CD14-positive monocyte (primary cell): ENCODE data around the gene OLFML2B. TPM values are rescaled to one million over a fixed set of nuclear protein-coding genes. Genes with fewer than 3 reads are reported as not detected.

Source experiments
- DNase-seq, 3 donors: peaks; one replicate each; pipeline ENCODE4 v3.0.0-alpha.2; 2011 to 2022
- H2AFZ ChIP-seq: 2 replicates; pipeline ENCODE4 v1.6.0; 2012; ENCODE audit warnings: mild to moderate bottlenecking, low read depth, low read length, inconsistent platforms; ENCODE audit not compliant: insufficient read depth, poor library complexity, severe bottlenecking
- H3K27ac ChIP-seq, 2 donors: 1 replicate in 1 of 2; 2 replicates in 1 of 2; pipeline ENCODE4 v1.5.1; 2012 to 2013; ENCODE audit warnings: low read length in 2 of 2, control low read depth in 1 of 2, inconsistent platforms in 1 of 2, low read depth in 1 of 2, mild to moderate bottlenecking in 1 of 2
- H3K27me3 ChIP-seq, 2 donors: one replicate each; pipeline versions ENCODE4 v1.6.0 to v1.6.1; 2011 to 2013; ENCODE audit warnings: low read length in 2 of 2; ENCODE audit not compliant: control insufficient read depth in 2 of 2, insufficient read depth in 2 of 2
- H3K36me3 ChIP-seq, 2 donors: replicated peaks in 1 of 2; 1 replicate in 1 of 2; 2 replicates in 1 of 2; pipeline versions ENCODE4 v1.5.1 to v1.6.1; 2012 to 2013; ENCODE audit warnings: low read length in 2 of 2, control low read depth in 1 of 2, inconsistent platforms in 1 of 2, mild to moderate bottlenecking in 1 of 2; ENCODE audit not compliant: insufficient read depth in 2 of 2, control insufficient read depth in 1 of 2
- H3K4me1 ChIP-seq, 2 donors: 1 replicate in 1 of 2; 2 replicates in 1 of 2; pipeline versions ENCODE4 v1.5.1 to v1.6.1; 2012 to 2013; ENCODE audit warnings: low read length in 2 of 2, control low read depth in 1 of 2, inconsistent platforms in 1 of 2, mild to moderate bottlenecking in 1 of 2, moderate library complexity in 1 of 2; ENCODE audit not compliant: insufficient read depth in 2 of 2, control insufficient read depth in 1 of 2
- H3K4me2 ChIP-seq: replicated peaks from 2 replicates; pipeline ENCODE3; 2012; ENCODE audit warnings: low read length, moderate library complexity, mild to moderate bottlenecking; ENCODE audit not compliant: poor library complexity, severe bottlenecking; ENCODE audit errors: extremely low read depth
- H3K4me3 ChIP-seq, 3 experiments: fragments of 200-600 bp in 1 of 3; sonication (generic) in 1 of 3; replicated peaks in 1 of 3; 1 replicate in 2 of 3; 2 replicates in 1 of 3; pipeline ENCODE4 v1.5.1; 2011 to 2013; ENCODE audit warnings: low read length in 3 of 3, mild to moderate bottlenecking in 3 of 3, control low read depth in 2 of 3, low read depth in 2 of 3, inconsistent platforms in 1 of 3, moderate library complexity in 1 of 3
- H3K79me2 ChIP-seq: 2 replicates; pipeline ENCODE4 v1.6.0; 2012; ENCODE audit warnings: mild to moderate bottlenecking, control low read depth, inconsistent platforms, low read length, moderate library complexity; ENCODE audit not compliant: insufficient read depth
- H3K9ac ChIP-seq: 2 replicates; pipeline ENCODE4 v1.6.0; 2017; ENCODE audit warnings: low read length, mild to moderate bottlenecking; ENCODE audit not compliant: insufficient read depth, poor library complexity, severe bottlenecking
- H3K9me3 ChIP-seq, 2 donors: replicated peaks in 1 of 2; 1 replicate in 1 of 2; 2 replicates in 1 of 2; pipeline versions ENCODE4 v1.5.1 to v1.6.1; 2012 to 2013; ENCODE audit warnings: low read length in 2 of 2, control low read depth in 1 of 2; ENCODE audit not compliant: control insufficient read depth in 1 of 2, insufficient read depth in 1 of 2
- H4K20me1 ChIP-seq: 2 replicates; pipeline ENCODE4 v1.6.0; 2012; ENCODE audit warnings: mild to moderate bottlenecking, low read length, control low read depth, moderate library complexity; ENCODE audit not compliant: insufficient read depth
- H3K27ac Mint-ChIP-seq, 7 donors: one replicate each; pipeline ENCODE4 v1.8.0; 2020; ENCODE audit warnings: mild to moderate bottlenecking in 7 of 7, mixed read lengths in 7 of 7, moderate library complexity in 6 of 7, inconsistent platforms in 2 of 7
- H3K27me3 Mint-ChIP-seq, 3 donors: one replicate each; pipeline ENCODE4 v1.8.0; 2021 to 2022; ENCODE audit warnings: low read depth in 3 of 3, mild to moderate bottlenecking in 3 of 3, mixed read lengths in 3 of 3, moderate library complexity in 3 of 3, inconsistent platforms in 1 of 3
- H3K36me3 Mint-ChIP-seq, 2 donors: one replicate each; pipeline ENCODE4 v1.8.0; 2020; ENCODE audit warnings: mixed read lengths in 2 of 2, inconsistent platforms in 1 of 2, mild to moderate bottlenecking in 1 of 2
- H3K4me1 Mint-ChIP-seq: one replicate; pipeline ENCODE4 v1.8.0; 2020; ENCODE audit warnings: mild to moderate bottlenecking, mixed read lengths
- H3K4me3 Mint-ChIP-seq, 2 donors: one replicate each; pipeline ENCODE4 v1.8.0; 2020; ENCODE audit warnings: mild to moderate bottlenecking in 2 of 2, mixed read lengths in 2 of 2, moderate library complexity in 1 of 2
- H3K9me3 Mint-ChIP-seq, 7 donors: one replicate each; pipeline ENCODE4 v1.8.0; 2020 to 2022; ENCODE audit warnings: mixed read lengths in 7 of 7, mild to moderate bottlenecking in 6 of 7, moderate library complexity in 6 of 7, inconsistent platforms in 2 of 7
- WGBS: methylation state at CpG from one replicate; pipeline ENCODE4 v1.1.5; 2013; ENCODE audit warnings: missing lambda C conversion rate; ENCODE audit not compliant: insufficient coverage; 5-methylcytosine and 5-hydroxymethylcytosine counted together
- intact Hi-C, 2 donors: fragments of 100-400 bp; cut with micrococcal nuclease; formaldehyde crosslinking; loops; one replicate each; pipeline versions ENCODE4 v1.15.0 to v1.15.1; 2023
- polyA plus RNA-seq, 3 donors: library from polyadenylated mRNA; depleted of rRNA in 1 of 3; unstranded in 2 of 3; stranded (reverse) in 1 of 3; fragments of 300-500 nt in 2 of 3; fragments of >200 nt in 1 of 3; fragmentation: Illumina TruSeq in 2 of 3; gene quantifications; 1 replicate in 2 of 3; 2 replicates in 1 of 3; pipeline ENCODE4 v1.2.3, GENCODE V29; 2012 to 2021
- TF ChIP-seq, protein P1 (sequence below): fragments of 200-600 bp; IDR thresholded peaks from one replicate; pipeline ENCODE4 v1.8.0; 2022; ENCODE audit warnings: antibody characterized with exemption, mild to moderate bottlenecking

OLFML2B gene
- polyA plus RNA-seq, 3 donors: 0.66 to 1.4 (median 0.95) TPM

- Histone ChIP-seq H4K20me1 (no peaks in the 10 kb centered on the region), H3K27me3 (no peaks in the 10 kb centered on the region), H3K9ac (no peak overlapping the region), H2AFZ (no peak overlapping the region), H3K79me2 (no peaks in the 10 kb centered on the region), H3K36me3 (no peaks in the 10 kb centered on the region), H3K9me3 (no peaks in the 10 kb centered on the region), H3K27ac (no peak overlapping the region), H3K4me1 (no peaks in the 10 kb centered on the region), H3K4me2 (no peak overlapping the region), H3K4me3 (no peak overlapping the region)
- DNase-seq: peak in 1 of 3 donors; percentile 12
- Mint-ChIP-seq H3K36me3 (no peaks in the 10 kb centered on the region), H3K4me1 (peaks cover 3% of the 10 kb centered on the region), H3K27ac (peak overlapping the region in 1 of 7 donors; percentile 21), H3K9me3 (peaks cover 0 to 7% (median 5%) of the 10 kb centered on the region in 7 donors), H3K27me3 (peaks cover 0 to 3% (median 3%) of the 10 kb centered on the region in 3 donors), H3K4me3 (no peak overlapping the region)
- TF ChIP-seq, protein P1, sequence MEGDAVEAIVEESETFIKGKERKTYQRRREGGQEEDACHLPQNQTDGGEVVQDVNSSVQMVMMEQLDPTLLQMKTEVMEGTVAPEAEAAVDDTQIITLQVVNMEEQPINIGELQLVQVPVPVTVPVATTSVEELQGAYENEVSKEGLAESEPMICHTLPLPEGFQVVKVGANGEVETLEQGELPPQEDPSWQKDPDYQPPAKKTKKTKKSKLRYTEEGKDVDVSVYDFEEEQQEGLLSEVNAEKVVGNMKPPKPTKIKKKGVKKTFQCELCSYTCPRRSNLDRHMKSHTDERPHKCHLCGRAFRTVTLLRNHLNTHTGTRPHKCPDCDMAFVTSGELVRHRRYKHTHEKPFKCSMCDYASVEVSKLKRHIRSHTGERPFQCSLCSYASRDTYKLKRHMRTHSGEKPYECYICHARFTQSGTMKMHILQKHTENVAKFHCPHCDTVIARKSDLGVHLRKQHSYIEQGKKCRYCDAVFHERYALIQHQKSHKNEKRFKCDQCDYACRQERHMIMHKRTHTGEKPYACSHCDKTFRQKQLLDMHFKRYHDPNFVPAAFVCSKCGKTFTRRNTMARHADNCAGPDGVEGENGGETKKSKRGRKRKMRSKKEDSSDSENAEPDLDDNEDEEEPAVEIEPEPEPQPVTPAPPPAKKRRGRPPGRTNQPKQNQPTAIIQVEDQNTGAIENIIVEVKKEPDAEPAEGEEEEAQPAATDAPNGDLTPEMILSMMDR: no peak
- intact Hi-C loops: no loop called here
These were observed 17.0 kb upstream of the OLFML2B start for GRCh38 chr1:162040657-162041056.

DNA sequence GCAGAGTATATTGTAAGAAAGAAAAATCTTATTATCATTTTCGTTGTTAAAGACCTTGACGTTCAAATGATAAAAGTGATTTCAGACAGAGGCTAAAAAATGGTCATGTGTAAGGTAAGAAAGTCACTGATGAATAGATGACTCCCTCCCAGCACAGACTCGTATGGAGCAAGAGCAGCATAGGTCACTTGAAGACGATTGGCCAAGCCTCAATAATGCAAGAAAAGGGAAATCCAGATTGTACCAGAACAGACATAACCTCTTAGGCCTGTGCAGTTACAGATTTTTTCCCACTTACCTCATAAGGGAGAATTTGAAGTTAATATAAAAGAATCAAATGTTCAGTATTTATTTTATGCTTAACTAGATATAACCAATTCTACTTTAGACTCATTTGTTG lies 16.3 kb upstream of the OLFML2B start:
- no peak overlapping the region for H3K9ac ChIP-seq
- no peak overlapping the region for H2AFZ ChIP-seq
- H3K27me3 ChIP-seq: no peaks in the 10 kb centered on the region
- Mint-ChIP-seq H3K27ac (no peak overlapping the region), H3K4me3 (no peak overlapping the region), H3K9me3 (peaks cover 0 to 7% (median 5%) of the 10 kb centered on the region in 7 donors), H3K4me1 (peaks cover 3% of the 10 kb centered on the region), H3K27me3 (peaks cover 0 to 3% (median 3%) of the 10 kb centered on the region in 3 donors), H3K36me3 (no peaks in the 10 kb centered on the region)
- no peaks in the 10 kb centered on the region for H3K36me3 ChIP-seq
- no peak overlapping the region for H3K4me2 ChIP-seq
- intact Hi-C loops: no loop called here
- H3K4me3 ChIP-seq: no peak overlapping the region
- H3K4me1 ChIP-seq: no peaks in the 10 kb centered on the region
- no CpG with 5 or more reads among the region's 4 CpGs for WGBS
- TF ChIP-seq, protein P1: no peak
- H3K9me3 ChIP-seq: no peaks in the 10 kb centered on the region
- DNase-seq: peak in 1 of 3 donors; percentile 23
- no peaks in the 10 kb centered on the region for H4K20me1 ChIP-seq
- no peaks in the 10 kb centered on the region for H3K79me2 ChIP-seq
- H3K27ac ChIP-seq: no peak overlapping the region
